SK-N-MC (cell line): ENCODE data around the gene FBXO21.

Experiments used
- EZH2 ChIP-seq: fragments of 200-600 bp; sonication (generic); IDR thresholded peaks from one replicate; pipeline ENCODE4 v1.6.1; 2017; ENCODE audit warnings: antibody characterized with exemption
- FOXP2 ChIP-seq: optimal IDR thresholded peaks from 2 replicates; pipeline ENCODE3; 2011; ENCODE audit warnings: mild to moderate bottlenecking, moderate library complexity; ENCODE audit not compliant: insufficient read depth; ENCODE audit errors: extremely low read length, control extremely low read depth
- POLR2AphosphoS5 ChIP-seq: IDR thresholded peaks from 2 replicates; pipeline ENCODE4 v1.6.1; 2012; ENCODE audit warnings: mild to moderate bottlenecking, low read depth, low read length, borderline replicate concordance

- no peak for TF ChIP-seq POLR2AphosphoS5
- TF ChIP-seq EZH2: no peak
- TF ChIP-seq FOXP2: no peak
These were observed 11.8 kb upstream of the FBXO21 start for GRCh38 chr12:117202033-117202432.
